B cell (primary cell): ENCODE measurements around the gene CACNB4. TPM values are rescaled to one million over a fixed set of nuclear protein-coding genes. Genes with fewer than 3 reads are reported as not detected.

ENCODE experiments used
- ATAC-seq: fragments of 200-7000 bp; cut with Tn5 transposase; one replicate; pipeline ENCODE4 v1.10.0; 2021; ENCODE audit warnings: low read depth, mild to moderate bottlenecking, moderate number of reproducible peaks, moderate library complexity
- CTCF ChIA-PET: fragments of 350-600 bp; sonication (Branson Sonifier 250); formaldehyde crosslinking; loops from one replicate; lab custom pipeline; 2021; ENCODE audit warnings: antibody characterized with exemption, inconsistent platforms; lab: Charles Lee
- POLR2A ChIA-PET: fragments of 350-600 bp; sonication (Branson Sonifier 250); formaldehyde crosslinking; loops from one replicate; lab custom pipeline; 2021; ENCODE audit warnings: antibody characterized with exemption; lab: Charles Lee
- DNase-seq: peaks from one replicate; pipeline ENCODE4 v3.0.0; 2013
- H2AFZ ChIP-seq: 2 replicates; pipeline ENCODE4 v1.6.1; 2012; ENCODE audit warnings: mild to moderate bottlenecking, low read depth, low read length; ENCODE audit not compliant: insufficient read depth, poor library complexity, severe bottlenecking
- H3K27ac ChIP-seq, 2 donors: 1 replicate in 1 of 2; 2 replicates in 1 of 2; pipeline ENCODE4 v1.5.1; 2012 to 2013; ENCODE audit warnings: low read length in 2 of 2, mild to moderate bottlenecking in 2 of 2, moderate library complexity in 1 of 2
- H3K27me3 ChIP-seq, 4 experiments: fragments of 200-600 bp in 1 of 4; sonication (generic) in 1 of 4; replicated peaks in 1 of 4; 1 replicate in 2 of 4; 2 replicates in 2 of 4; pipeline versions ENCODE4 v1.6.1 to v1.7.0; 2013 to 2016; ENCODE audit warnings: low read length in 3 of 4, mild to moderate bottlenecking in 2 of 4, mixed read lengths in 1 of 4, moderate library complexity in 1 of 4; ENCODE audit not compliant: insufficient read depth in 4 of 4, control insufficient read depth in 3 of 4; ENCODE audit errors: control extremely low read depth in 1 of 4
- H3K36me3 ChIP-seq, 2 experiments: replicated peaks in 1 of 2; 1 replicate in 1 of 2; 2 replicates in 1 of 2; pipeline versions ENCODE4 v1.6.1 to v1.7.1; 2013; ENCODE audit warnings: low read length in 1 of 2; ENCODE audit not compliant: insufficient read depth in 2 of 2, control insufficient read depth in 1 of 2; ENCODE audit errors: control extremely low read depth in 1 of 2, extremely low read depth in 1 of 2
- H3K4me1 ChIP-seq, 2 donors: fragments of 200-600 bp in 1 of 2; sonication (generic) in 1 of 2; 1 replicate in 1 of 2; 2 replicates in 1 of 2; pipeline versions ENCODE4 v1.5.1 to v1.6.1; 2013 to 2017; ENCODE audit warnings: low read length in 2 of 2; ENCODE audit not compliant: control insufficient read depth in 2 of 2, insufficient read depth in 2 of 2
- H3K4me2 ChIP-seq: replicated peaks from 2 replicates; pipeline ENCODE3; 2012; ENCODE audit warnings: mild to moderate bottlenecking, low read depth, low read length; ENCODE audit not compliant: poor library complexity, severe bottlenecking
- H3K4me3 ChIP-seq, 5 experiments: fragments of 200-600 bp in 1 of 5; sonication (generic) in 1 of 5; 1 replicate in 3 of 5; 2 replicates in 2 of 5; pipeline versions ENCODE4 v1.5.1 to v1.7.0; 2011 to 2016; ENCODE audit warnings: low read length in 4 of 5, mild to moderate bottlenecking in 4 of 5, low read depth in 2 of 5, control low read depth in 1 of 5, moderate library complexity in 1 of 5; ENCODE audit not compliant: insufficient read depth in 1 of 5; ENCODE audit errors: control extremely low read depth in 1 of 5, extremely low read depth in 1 of 5
- H3K79me2 ChIP-seq: fragments of 200-600 bp; sonication (generic); one replicate; pipeline ENCODE4 v1.6.0; 2016; ENCODE audit warnings: low read length; ENCODE audit not compliant: control insufficient read depth, insufficient read depth
- H3K9ac ChIP-seq: fragments of 200-600 bp; sonication (generic); 2 replicates; pipeline ENCODE4 v1.6.1; 2017; ENCODE audit warnings: mild to moderate bottlenecking, low read length, moderate library complexity
- H3K9me3 ChIP-seq, 3 donors: one replicate each; pipeline versions ENCODE4 v1.6.1 to v1.7.1; 2013; ENCODE audit warnings: low read length in 2 of 3; ENCODE audit not compliant: control insufficient read depth in 2 of 3, insufficient read depth in 1 of 3; ENCODE audit errors: control extremely low read depth in 1 of 3
- H4K20me1 ChIP-seq: 2 replicates; pipeline ENCODE4 v1.6.0; 2012; ENCODE audit warnings: mild to moderate bottlenecking, low read length; ENCODE audit not compliant: insufficient read depth, control insufficient read depth, poor library complexity, severe bottlenecking
- H3K27ac Mint-ChIP-seq: one replicate; pipeline ENCODE4 v1.8.0; 2021; ENCODE audit warnings: mixed read lengths
- H3K27me3 Mint-ChIP-seq: one replicate; pipeline ENCODE4 v1.8.0; 2021; ENCODE audit warnings: mixed read lengths
- H3K4me1 Mint-ChIP-seq: one replicate; pipeline ENCODE4 v1.8.0; 2021; ENCODE audit warnings: mixed read lengths
- H3K4me3 Mint-ChIP-seq: one replicate; pipeline ENCODE4 v1.8.0; 2021; ENCODE audit warnings: mixed read lengths
- H3K9me3 Mint-ChIP-seq: one replicate; pipeline ENCODE4 v1.8.0; 2022; ENCODE audit warnings: mixed read lengths; ENCODE audit not compliant: insufficient read depth
- CTCF ChIP-seq: fragments of 200-600 bp; IDR thresholded peaks from one replicate; pipeline ENCODE4 v1.8.0; 2022; ENCODE audit warnings: antibody characterized with exemption, mild to moderate bottlenecking
- EZH2 ChIP-seq: IDR thresholded peaks from 2 replicates; pipeline ENCODE4 v1.6.1; 2012; ENCODE audit warnings: borderline replicate concordance, low read depth, mild to moderate bottlenecking, moderate library complexity, low read length; ENCODE audit not compliant: insufficient read depth, poor library complexity, severe bottlenecking
- WGBS: methylation state at CpG from one replicate; pipeline ENCODE4 v1.1.5; 2013; ENCODE audit warnings: missing lambda C conversion rate; ENCODE audit not compliant: insufficient coverage; 5-methylcytosine and 5-hydroxymethylcytosine counted together
- intact Hi-C: fragments of 100-400 bp; cut with micrococcal nuclease; formaldehyde crosslinking; loops from one replicate; pipeline ENCODE4 v1.10.0; 2022
- polyA plus RNA-seq: library from polyadenylated mRNA; depleted of rRNA; stranded (reverse); fragments of >200 nt; gene quantifications from 2 replicates; pipeline ENCODE4 v1.2.3, GENCODE V29; 2012
- total RNA-seq, 2 donors: library from RNA; stranded (reverse); fragments of 120-200 nt in 1 of 2; gene quantifications; 1 replicate in 1 of 2; 2 replicates in 1 of 2; pipeline versions ENCODE4 v1.2.3 to v1.2.4, GENCODE V29; 2013 to 2022

Gene CACNB4
- total and polyA plus RNA-seq, 2 donors (not counting 1 experiment from before 2014, with no cell fraction given) = 0.12 to 1.4 TPM

- POLR2A ChIA-PET = no interaction called here
- Mint-ChIP-seq H3K27me3 (peaks cover 25% of the 10 kb centered on the region), H3K4me1 (no peaks in the 10 kb centered on the region), H3K27ac (no peak overlapping the region), H3K9me3 (no peaks in the 10 kb centered on the region), H3K4me3 (no peak overlapping the region)
- CTCF ChIA-PET = interaction anchor here (0.6 to 2.3 kb wide), 2 partner anchors 14 to 71 kb away, joined by 3 to 8 read pairs; no protein-coding TSS in a partner anchor
- H3K27ac ChIP-seq = no peak overlapping the region
- no peak overlapping the region for H2AFZ ChIP-seq
- H3K9me3 ChIP-seq = no peaks in the 10 kb centered on the region
- H3K4me1 ChIP-seq = no peaks in the 10 kb centered on the region
- no peak overlapping the region for H3K4me3 ChIP-seq
- H3K4me2 ChIP-seq = no peak overlapping the region
- H3K27me3 ChIP-seq = no peaks in the 10 kb centered on the region
- TF ChIP-seq CTCF (no peak), EZH2 (no peak)
- ATAC-seq (no peak), DNase-seq (no peak)
- intact Hi-C loops = no loop called here
- H3K36me3 ChIP-seq = no peaks in the 10 kb centered on the region
- no peak overlapping the region for H3K9ac ChIP-seq
- H4K20me1 ChIP-seq = no peaks in the 10 kb centered on the region
- H3K79me2 ChIP-seq = no peaks in the 10 kb centered on the region
These were observed 165.5 kb downstream of the CACNB4 start for GRCh38 chr2:151933266-151933804.

GRCh38 chr2:151931756-151932155, 167.1 kb downstream of the CACNB4 start:
- WGBS = no CpG with 5 or more reads among the region's 1 CpG
- CTCF ChIA-PET = interaction anchor here (1.3 to 2.3 kb wide), 2 partner anchors 14 to 16 kb away, joined by 4 to 8 read pairs; no protein-coding TSS in a partner anchor
- intact Hi-C loops = no loop called here

More at GRCh38 chr2:151931756-151932155, 167.1 kb downstream of the CACNB4 start:
- Histone ChIP-seq H4K20me1 (no peaks in the 10 kb centered on the region), H3K4me2 (no peak overlapping the region), H3K4me1 (no peaks in the 10 kb centered on the region), H3K27ac (no peak overlapping the region), H3K79me2 (no peaks in the 10 kb centered on the region), H3K9ac (no peak overlapping the region), H3K9me3 (no peaks in the 10 kb centered on the region), H3K27me3 (no peaks in the 10 kb centered on the region), H3K36me3 (no peaks in the 10 kb centered on the region), H3K4me3 (no peak overlapping the region), H2AFZ (no peak overlapping the region)
- DNase-seq (no peak), ATAC-seq (no peak)
- no peak for TF ChIP-seq CTCF
- TF ChIP-seq EZH2 = no peak
- no peaks in the 10 kb centered on the region for H3K9me3 Mint-ChIP-seq
- H3K27ac Mint-ChIP-seq = no peak overlapping the region
- peaks cover 28% of the 10 kb centered on the region for H3K27me3 Mint-ChIP-seq
- H3K4me3 Mint-ChIP-seq = no peak overlapping the region
- POLR2A ChIA-PET = no interaction called here
- no peaks in the 10 kb centered on the region for H3K4me1 Mint-ChIP-seq
